Measurements from ENCODE around the gene SPNS3.

GRCh38 chr17:4509923-4510617 is 76.3 kb downstream of the SPNS3 start:
- TF ChIP-seq CTCF (IDR thresholded peaks at IDR 0.05), result no peak
- TF ChIP-seq RFX5 (IDR thresholded peaks at IDR 0.05; ENCODE audit: low read length), result no peak
- TF ChIP-seq EZH2phosphoT487 (IDR thresholded peaks at IDR 0.05; ENCODE audit: borderline replicate concordance, low read depth), result no peak
